ENCODE data around the gene SLAIN1. TPM values are rescaled to one million over a fixed set of nuclear protein-coding genes. Genes with fewer than 3 reads are reported as not detected.
A peak's percentile ranks its signal among the peaks of the same experiment; 100 is the strongest.
"Not testable (repeated sequence)": the region's sequence is repeated elsewhere in the genome, so short reads cannot be mapped to it uniquely, and the experiment has no call there.

The SLAIN1 gene
- 10 to 100 TPM; 22.7 to 31.5 TPM for total RNA-seq

- Mint-ChIP-seq H3K27ac (peak within 1 kb of the TSS; percentile 97), H3K4me1 (peaks cover 36% of the 10 kb centered on the region), H3K27me3 (peaks cover 19% of the 10 kb centered on the region), H3K36me3 (ENCODE audit: low read depth) (peaks cover 3% of the 10 kb centered on the region), H3K9me3 (no peaks in the 10 kb centered on the region), H3K4me3 (peak within 1 kb of the TSS; percentile 99)
- DNase-seq: peak; percentile 78
- CTCF ChIA-PET: no interaction called here
- POLR2A ChIA-PET: interaction anchor here (0.6 kb wide), 1 partner anchor 818 kb away, joined by 7 read pairs; no protein-coding TSS in a partner anchor
Measured at GRCh38 chr13:77697217-77698103, at the start of gene SLAIN1. TSS of gene SLAIN1 (plus strand) at chr13:77697687. CDS start at chr13:77697914, 227 bp downstream.

DNA sequence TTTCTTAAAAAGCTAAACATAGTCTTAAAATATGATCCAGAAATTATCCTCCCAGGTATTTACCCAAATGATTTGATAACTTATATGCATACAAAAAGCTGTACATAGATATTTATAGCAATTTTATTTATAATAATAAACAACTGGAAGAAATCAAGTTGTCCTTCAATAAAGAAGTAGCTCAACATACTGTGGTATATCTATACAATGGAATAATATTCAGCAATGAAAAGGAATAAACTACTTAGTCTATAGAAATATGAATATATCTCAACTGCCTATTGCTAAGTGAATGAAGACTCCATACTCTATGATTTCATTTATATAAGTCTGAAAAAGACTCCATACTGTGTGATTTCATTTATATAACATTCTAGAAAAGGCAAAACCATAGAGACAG is 47.1 kb upstream of the SLAIN1 start:
- peaks cover 4% of the 10 kb centered on the region for H3K9me3 Mint-ChIP-seq
- DNase-seq: no peak
- H3K27me3 Mint-ChIP-seq: peaks cover 5% of the 10 kb centered on the region
- H3K36me3 Mint-ChIP-seq (ENCODE audit: low read depth): no peaks in the 10 kb centered on the region
- no peak overlapping the region for H3K27ac Mint-ChIP-seq
- no peak overlapping the region for H3K4me3 Mint-ChIP-seq
- H3K4me1 Mint-ChIP-seq: no peaks in the 10 kb centered on the region
- CTCF ChIA-PET: interaction anchor here (0.5 kb wide), 1 partner anchor 1066 kb away, joined by 3 read pairs; no protein-coding TSS in a partner anchor
- POLR2A ChIA-PET: no interaction called here

DNA sequence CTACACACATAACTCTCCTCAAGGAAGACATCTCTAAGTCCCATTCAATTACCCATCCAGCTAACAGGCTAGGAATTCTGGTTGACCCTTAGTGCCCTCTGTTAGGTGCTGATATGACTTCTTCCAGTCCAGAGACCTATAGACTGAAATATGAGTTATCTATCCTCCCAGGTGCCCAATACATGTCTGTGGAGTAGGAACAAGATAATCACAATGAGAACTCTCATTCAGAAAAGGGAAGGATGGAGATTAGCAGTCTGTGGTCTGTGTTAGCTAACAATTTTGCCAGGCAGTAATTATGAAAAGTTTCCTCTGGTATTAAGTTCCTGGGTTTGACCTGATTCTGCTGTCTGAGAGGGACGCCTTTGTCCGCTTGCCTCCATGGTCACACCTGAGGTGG is 44.2 kb upstream of the SLAIN1 start:
- Mint-ChIP-seq H3K27ac (no peak overlapping the region), H3K4me3 (no peak overlapping the region), H3K9me3 (peaks cover 4% of the 10 kb centered on the region), H3K27me3 (peaks cover 5% of the 10 kb centered on the region), H3K4me1 (no peaks in the 10 kb centered on the region), H3K36me3 (ENCODE audit: low read depth) (no peaks in the 10 kb centered on the region)
- no peak for DNase-seq
- ChIA-PET POLR2A (no interaction called here), CTCF (no interaction called here)

DNA sequence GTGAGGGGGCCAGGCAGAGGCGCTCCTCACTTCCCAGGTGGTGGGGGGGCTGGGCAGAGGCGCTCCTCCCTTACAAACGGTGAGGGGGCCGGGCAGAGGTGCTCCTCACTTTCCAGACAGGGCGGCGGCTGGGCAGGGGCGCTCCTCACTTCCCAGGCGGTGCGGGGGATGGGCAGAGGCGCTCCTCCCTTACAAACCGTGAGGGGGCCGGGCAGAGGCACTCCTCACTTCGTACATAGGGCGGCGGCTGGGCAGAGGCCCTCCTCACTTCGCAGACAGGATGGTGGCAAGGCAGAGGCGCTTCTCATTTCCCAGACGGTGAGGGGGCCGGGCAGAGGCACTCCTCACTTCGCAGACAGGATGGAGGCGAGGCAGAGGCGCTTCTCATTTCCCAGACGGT is 37.5 kb upstream of the SLAIN1 start:
- H3K4me3 Mint-ChIP-seq; CTCF ChIA-PET; H3K27me3 Mint-ChIP-seq; POLR2A ChIA-PET; H3K9me3 Mint-ChIP-seq; H3K36me3 Mint-ChIP-seq (ENCODE audit: low read depth); H3K4me1 Mint-ChIP-seq; DNase-seq; H3K27ac Mint-ChIP-seq: not testable (repeated sequence)

GRCh38 chr13:77660841-77661250 is 36.6 kb upstream of the SLAIN1 start:
- H3K27ac Mint-ChIP-seq: no peak overlapping the region
- no peaks in the 10 kb centered on the region for H3K4me1 Mint-ChIP-seq
- no peaks in the 10 kb centered on the region for H3K36me3 Mint-ChIP-seq (ENCODE audit: low read depth)
- H3K27me3 Mint-ChIP-seq: no peaks in the 10 kb centered on the region
- DNase-seq: no peak
- POLR2A ChIA-PET: no interaction called here
- H3K9me3 Mint-ChIP-seq: no peaks in the 10 kb centered on the region
- CTCF ChIA-PET: no interaction called here
- no peak overlapping the region for H3K4me3 Mint-ChIP-seq

DNA sequence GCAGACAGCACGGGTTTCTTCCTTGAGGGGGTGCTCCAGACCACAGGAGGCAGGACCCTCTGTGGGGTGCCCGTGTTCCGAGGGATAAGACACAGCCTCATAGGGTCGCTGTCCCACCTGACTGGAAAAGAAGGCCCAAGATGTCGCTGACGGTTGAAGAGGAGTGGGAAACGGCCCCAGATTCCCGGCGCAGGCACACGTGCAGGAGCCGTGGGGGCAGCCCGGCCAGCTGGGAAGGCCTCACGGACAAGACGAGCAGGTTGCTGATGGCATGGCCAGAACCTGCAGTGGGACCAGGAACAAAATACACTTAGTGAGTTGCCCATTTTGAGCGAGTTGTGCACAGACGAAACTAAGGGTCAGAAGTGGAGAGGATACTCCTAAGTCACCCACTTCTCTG is 35.2 kb upstream of the SLAIN1 start:
- DNase-seq; H3K9me3 Mint-ChIP-seq; H3K27ac Mint-ChIP-seq; H3K36me3 Mint-ChIP-seq (ENCODE audit: low read depth); CTCF ChIA-PET; H3K4me1 Mint-ChIP-seq; H3K27me3 Mint-ChIP-seq; POLR2A ChIA-PET; H3K4me3 Mint-ChIP-seq: not testable (repeated sequence)

DNA sequence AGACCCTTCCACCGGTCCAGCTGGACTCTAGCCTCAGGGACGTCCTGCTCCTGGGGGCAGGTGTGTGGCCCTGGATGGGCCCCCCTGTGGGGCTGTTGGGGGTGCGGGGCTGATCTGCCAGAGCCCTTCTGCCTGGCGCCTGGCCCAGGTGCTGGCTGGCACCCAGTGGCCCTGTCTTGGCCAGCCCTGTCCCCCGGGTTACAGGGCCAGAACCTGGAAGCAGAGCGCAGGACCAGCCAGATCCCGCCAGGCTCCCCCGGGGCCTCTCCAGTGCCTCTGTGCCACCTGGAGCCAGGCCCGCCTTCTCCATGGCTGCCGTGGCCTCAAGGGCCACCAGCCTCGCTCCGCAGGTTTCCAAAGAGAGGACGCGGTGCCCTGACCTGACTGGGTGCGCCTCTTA is 34.7 kb upstream of the SLAIN1 start:
- H3K27ac Mint-ChIP-seq; POLR2A ChIA-PET; H3K36me3 Mint-ChIP-seq (ENCODE audit: low read depth); H3K27me3 Mint-ChIP-seq; H3K4me3 Mint-ChIP-seq; DNase-seq; CTCF ChIA-PET; H3K4me1 Mint-ChIP-seq; H3K9me3 Mint-ChIP-seq: not testable (repeated sequence)

DNA sequence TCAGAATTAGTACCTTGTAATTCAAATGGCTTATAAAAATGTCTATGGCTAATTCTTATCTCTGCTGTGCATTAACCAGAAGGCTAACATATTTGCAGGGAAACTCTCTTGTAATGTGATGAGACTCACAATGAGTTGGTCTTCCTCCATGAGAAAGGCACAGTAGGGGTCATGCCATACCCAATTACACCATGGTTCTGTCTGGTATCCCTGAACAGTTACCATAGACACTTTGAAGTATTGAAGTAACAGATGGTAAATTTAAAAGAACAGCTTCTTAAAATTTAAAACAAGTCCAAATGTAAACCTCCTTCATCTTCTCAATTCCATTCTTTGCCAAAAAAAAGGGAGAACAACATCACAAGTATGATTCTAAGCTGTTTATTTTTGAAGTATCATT is 22.6 kb upstream of the SLAIN1 start:
- ChIA-PET POLR2A (no interaction called here), CTCF (no interaction called here)
- Mint-ChIP-seq H3K4me3 (no peak overlapping the region), H3K36me3 (ENCODE audit: low read depth) (no peaks in the 10 kb centered on the region), H3K4me1 (peaks cover 4% of the 10 kb centered on the region), H3K9me3 (peaks cover 3% of the 10 kb centered on the region), H3K27ac (no peak overlapping the region), H3K27me3 (peaks cover 45% of the 10 kb centered on the region)
- DNase-seq: no peak

DNA sequence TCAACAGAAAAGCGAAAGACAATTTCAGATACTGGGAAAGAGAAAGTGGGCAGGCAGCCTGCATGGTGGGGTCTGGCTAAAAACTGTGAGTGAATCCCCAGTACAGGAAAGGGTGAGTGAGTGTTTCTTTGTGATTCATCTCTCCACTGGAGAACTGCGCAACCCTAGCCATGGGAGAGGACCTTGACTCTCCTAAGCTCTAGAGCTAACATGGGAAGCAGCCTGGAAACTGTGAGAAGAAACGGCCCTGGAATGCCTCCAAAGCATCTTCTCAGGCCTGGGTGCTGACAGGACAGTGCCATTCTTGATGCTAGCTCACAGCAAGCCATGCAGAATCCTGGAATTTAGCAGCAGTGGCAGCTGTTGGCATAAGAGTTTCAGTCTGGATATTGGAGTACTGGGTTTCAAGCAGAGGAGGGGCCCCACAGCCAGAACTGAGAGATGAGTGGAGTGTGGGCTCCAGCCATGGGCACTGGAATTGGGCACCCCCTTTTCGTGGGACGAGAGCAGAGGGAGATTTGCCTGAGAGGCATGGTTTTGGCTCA is 18.7 kb upstream of the SLAIN1 start:
- CTCF ChIA-PET: no interaction called here
- H3K9me3 Mint-ChIP-seq: peaks cover 3% of the 10 kb centered on the region
- POLR2A ChIA-PET: no interaction called here
- no peak for DNase-seq
- no peak overlapping the region for H3K27ac Mint-ChIP-seq
- peaks cover 34% of the 10 kb centered on the region for H3K27me3 Mint-ChIP-seq
- H3K4me3 Mint-ChIP-seq: no peak overlapping the region
- H3K36me3 Mint-ChIP-seq (ENCODE audit: low read depth): no peaks in the 10 kb centered on the region
- H3K4me1 Mint-ChIP-seq: no peaks in the 10 kb centered on the region

DNA sequence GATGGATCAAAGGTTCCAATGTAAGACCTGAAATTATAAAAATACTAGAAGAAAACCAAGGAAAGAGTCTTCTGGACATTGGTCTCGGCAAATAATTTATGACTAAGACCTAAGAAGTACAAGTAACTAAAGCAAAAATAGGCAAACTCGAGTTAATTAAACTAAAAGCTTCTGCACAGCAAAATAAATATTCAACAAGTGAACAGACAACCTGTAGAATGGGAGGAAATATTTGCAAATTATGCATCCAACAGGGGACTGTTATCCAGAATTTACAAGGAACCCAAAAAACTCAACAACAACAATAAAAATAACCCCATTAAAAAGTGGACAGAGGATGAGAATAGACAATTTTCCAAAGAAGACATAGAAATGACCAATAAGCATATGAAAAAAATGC is 9.7 kb upstream of the SLAIN1 start:
- Mint-ChIP-seq H3K4me3 (no peak overlapping the region), H3K36me3 (ENCODE audit: low read depth) (no peaks in the 10 kb centered on the region), H3K4me1 (no peaks in the 10 kb centered on the region), H3K9me3 (peaks cover 5% of the 10 kb centered on the region), H3K27me3 (peaks cover 15% of the 10 kb centered on the region), H3K27ac (no peak overlapping the region)
- no peak for DNase-seq
- ChIA-PET CTCF (no interaction called here), POLR2A (no interaction called here)

GRCh38 chr13:77691871-77692270 is 5.6 kb upstream of the SLAIN1 start:
- CTCF ChIA-PET: no interaction called here
- no peak for DNase-seq
- Mint-ChIP-seq H3K4me1 (peaks cover 13% of the 10 kb centered on the region), H3K9me3 (no peaks in the 10 kb centered on the region), H3K27me3 (peaks cover 32% of the 10 kb centered on the region), H3K4me3 (no peak overlapping the region), H3K27ac (no peak overlapping the region), H3K36me3 (ENCODE audit: low read depth) (no peaks in the 10 kb centered on the region)
- POLR2A ChIA-PET: no interaction called here

DNA sequence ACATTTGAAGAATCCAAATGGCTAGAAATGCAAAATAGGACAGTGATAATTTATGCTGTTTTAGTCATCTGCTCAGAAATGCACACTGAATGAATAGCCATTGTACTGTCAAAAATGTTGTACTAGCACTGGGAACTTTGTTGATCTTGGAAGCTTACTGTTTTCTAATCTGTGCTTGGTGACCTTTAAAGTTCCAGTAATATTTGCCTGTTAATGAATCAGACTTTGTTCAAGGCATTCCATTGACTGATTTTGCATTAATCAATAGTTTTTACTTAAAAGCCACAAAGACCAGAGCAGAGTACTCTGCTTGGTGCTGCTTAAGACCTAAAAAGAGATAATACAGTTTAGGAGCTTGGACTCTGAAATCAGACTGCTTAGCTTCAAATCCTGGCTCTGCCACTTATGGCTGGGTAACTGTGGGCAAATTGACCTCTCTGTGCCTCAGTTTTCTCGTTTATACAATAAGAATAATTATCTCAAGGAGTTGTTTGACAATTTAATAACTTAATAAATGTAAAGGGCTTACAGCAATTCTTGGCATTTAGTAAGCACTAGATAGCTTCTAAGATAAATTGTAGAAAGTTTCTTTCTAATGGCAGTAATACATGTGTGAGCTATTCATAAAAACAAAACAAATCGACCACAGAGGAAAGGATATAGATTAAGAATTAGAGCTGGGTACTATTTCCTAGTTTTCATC is 4.6 kb upstream of the SLAIN1 start:
- H3K27ac Mint-ChIP-seq: no peak overlapping the region
- CTCF ChIA-PET: interaction anchor here (1.1 kb wide), 1 partner anchor 200 kb away, joined by 3 read pairs; no protein-coding TSS in a partner anchor

GRCh38 chr13:77693449-77693940 is 4.0 kb upstream of the SLAIN1 start:
- Mint-ChIP-seq H3K9me3 (no peaks in the 10 kb centered on the region), H3K4me1 (peaks cover 17% of the 10 kb centered on the region), H3K27me3 (peaks cover 23% of the 10 kb centered on the region), H3K36me3 (ENCODE audit: low read depth) (no peaks in the 10 kb centered on the region), H3K27ac (no peak overlapping the region), H3K4me3 (no peak overlapping the region)
- no peak for DNase-seq
- ChIA-PET POLR2A (no interaction called here), CTCF (interaction anchor here (1.1 kb wide), 1 partner anchor 201 kb away, joined by 3 read pairs; no protein-coding TSS in a partner anchor)

More for the DNA sequence above, 4.6 kb upstream of the SLAIN1 start:
- no peak for DNase-seq
- Mint-ChIP-seq H3K9me3 (no peaks in the 10 kb centered on the region), H3K4me1 (peaks cover 17% of the 10 kb centered on the region), H3K27me3 (peaks cover 25% of the 10 kb centered on the region), H3K36me3 (ENCODE audit: low read depth) (no peaks in the 10 kb centered on the region), H3K4me3 (no peak overlapping the region)
- POLR2A ChIA-PET: no interaction called here

All from activated CD4-positive, alpha-beta T cell treated with anti-CD3 and anti-CD28 coated beads, Interleukin-2, amount 10 ng/mL, durations not matched to agents 7 days and 5 days (primary cell).